Gastrocnemius medialis (tissue), 4 donors: Measurements from ENCODE around the gene DMPK.

ENCODE experiments used
- POLR2A ChIP-seq, 2 donors: fragments of 450-650 bp; IDR thresholded peaks; one replicate each; pipeline ENCODE4 v1.6.1; 2017; ENCODE audit warnings: antibody characterized with exemption in 2 of 2, mild to moderate bottlenecking in 2 of 2, moderate library complexity in 2 of 2
- TF ChIP-seq, protein P1 (sequence below), 5 experiments: fragments of 450-650 bp in 3 of 5; fragments of 200-600 bp in 2 of 5; sonication (generic) in 2 of 5; IDR thresholded peaks in 4 of 5; conservative IDR thresholded peaks in 1 of 5; 1 replicate in 4 of 5; 2 replicates in 1 of 5; pipeline ENCODE4 v1.5.1; 2016 to 2019; ENCODE audit warnings: antibody characterized with exemption in 5 of 5, mild to moderate bottlenecking in 3 of 5, moderate library complexity in 3 of 5

DNA sequence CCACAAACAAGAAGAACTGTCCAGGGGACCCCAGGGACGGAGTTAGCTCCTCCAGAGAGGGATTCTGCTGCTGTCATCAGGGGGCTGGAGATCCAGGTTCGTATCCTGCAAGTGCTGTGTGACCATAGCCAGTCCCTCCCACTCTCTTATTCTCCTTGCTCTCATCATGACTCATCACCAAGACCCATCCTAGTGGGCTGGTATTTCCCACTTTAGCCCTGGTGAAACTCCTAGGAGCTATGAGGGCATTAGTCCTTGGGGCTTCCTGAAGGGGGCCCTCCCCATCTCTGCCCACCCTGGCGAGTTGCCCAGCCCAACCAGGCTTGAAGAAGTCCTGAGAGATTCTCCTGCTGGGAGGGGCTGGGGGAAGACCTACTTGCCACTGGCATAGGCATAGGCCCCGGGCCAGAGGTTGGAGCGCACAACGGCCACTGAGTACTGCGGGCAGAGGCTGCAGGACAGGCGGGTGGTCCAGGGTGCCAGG lies 17.8 kb upstream of the DMPK start:
- TF ChIP-seq POLR2A (IDR thresholded peaks at IDR 0.05), result no peak
- TF ChIP-seq, protein P1, sequence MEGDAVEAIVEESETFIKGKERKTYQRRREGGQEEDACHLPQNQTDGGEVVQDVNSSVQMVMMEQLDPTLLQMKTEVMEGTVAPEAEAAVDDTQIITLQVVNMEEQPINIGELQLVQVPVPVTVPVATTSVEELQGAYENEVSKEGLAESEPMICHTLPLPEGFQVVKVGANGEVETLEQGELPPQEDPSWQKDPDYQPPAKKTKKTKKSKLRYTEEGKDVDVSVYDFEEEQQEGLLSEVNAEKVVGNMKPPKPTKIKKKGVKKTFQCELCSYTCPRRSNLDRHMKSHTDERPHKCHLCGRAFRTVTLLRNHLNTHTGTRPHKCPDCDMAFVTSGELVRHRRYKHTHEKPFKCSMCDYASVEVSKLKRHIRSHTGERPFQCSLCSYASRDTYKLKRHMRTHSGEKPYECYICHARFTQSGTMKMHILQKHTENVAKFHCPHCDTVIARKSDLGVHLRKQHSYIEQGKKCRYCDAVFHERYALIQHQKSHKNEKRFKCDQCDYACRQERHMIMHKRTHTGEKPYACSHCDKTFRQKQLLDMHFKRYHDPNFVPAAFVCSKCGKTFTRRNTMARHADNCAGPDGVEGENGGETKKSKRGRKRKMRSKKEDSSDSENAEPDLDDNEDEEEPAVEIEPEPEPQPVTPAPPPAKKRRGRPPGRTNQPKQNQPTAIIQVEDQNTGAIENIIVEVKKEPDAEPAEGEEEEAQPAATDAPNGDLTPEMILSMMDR (IDR thresholded peaks at IDR 0.05 in 4 of 5, conservative IDR thresholded peaks at IDR 0.05 in 1 of 5), result no peak
